ENCODE measurements around the gene CCSER2. TPM values are rescaled to one million over a fixed set of nuclear protein-coding genes. Genes with fewer than 3 reads are reported as not detected.

CCSER2 gene
- total RNA-seq, 1 donor from 2014 or later, result 66.1 TPM

- no peak overlapping the region for H3K4me3 ChIP-seq
- ATAC-seq, result no peak
- peaks cover 1% of the 10 kb centered on the region for H3K36me3 ChIP-seq
- H3K27ac ChIP-seq, result no peak overlapping the region
- H3K27me3 ChIP-seq (ENCODE audit: low read depth), result no peaks in the 10 kb centered on the region
- H3K4me1 ChIP-seq, result peaks cover 49% of the 10 kb centered on the region
- H3K9me3 ChIP-seq, result no peaks in the 10 kb centered on the region
- no peak for DNase-seq
- intact Hi-C loops (cut with DNase I), result no loop called here
- no peak for TF ChIP-seq CTCF (IDR thresholded peaks at IDR 0.05)
Observed at GRCh38 chr10:84366041-84366440, 37.7 kb downstream of the CCSER2 start.

GRCh38 chr10:84367256-84367655 is 38.9 kb downstream of the CCSER2 start:
- ATAC-seq (no peak), DNase-seq (no peak)
- no peaks in the 10 kb centered on the region for H3K27me3 ChIP-seq (ENCODE audit: low read depth)
- intact Hi-C loops (cut with DNase I), result no loop called here
- H3K36me3 ChIP-seq, result peaks cover 14% of the 10 kb centered on the region
- peaks cover 39% of the 10 kb centered on the region for H3K4me1 ChIP-seq
- H3K4me3 ChIP-seq, result no peak overlapping the region
- no peak overlapping the region for H3K27ac ChIP-seq
- H3K9me3 ChIP-seq, result no peaks in the 10 kb centered on the region
- TF ChIP-seq CTCF (IDR thresholded peaks at IDR 0.05), result no peak

GRCh38 chr10:84368828-84369227 is 40.4 kb downstream of the CCSER2 start:
- intact Hi-C loops (cut with DNase I), result no loop called here
- Histone ChIP-seq H3K27ac (no peak overlapping the region), H3K36me3 (peaks cover 18% of the 10 kb centered on the region), H3K4me1 (peaks cover 35% of the 10 kb centered on the region), H3K4me3 (no peak overlapping the region), H3K27me3 (ENCODE audit: low read depth) (no peaks in the 10 kb centered on the region), H3K9me3 (no peaks in the 10 kb centered on the region)
- no peak for DNase-seq
- TF ChIP-seq CTCF (IDR thresholded peaks at IDR 0.05), result no peak
- no peak for ATAC-seq

- Histone ChIP-seq H3K27ac (no peak overlapping the region), H3K9me3 (no peaks in the 10 kb centered on the region), H3K4me3 (no peak overlapping the region), H3K36me3 (peaks cover 28% of the 10 kb centered on the region), H3K4me1 (peaks cover 32% of the 10 kb centered on the region), H3K27me3 (ENCODE audit: low read depth) (no peaks in the 10 kb centered on the region)
- TF ChIP-seq CTCF (IDR thresholded peaks at IDR 0.05), result no peak
- DNase-seq, result no peak
- ATAC-seq, result no peak
- intact Hi-C loops (cut with DNase I), result loop anchor here (10.0 kb wide), 2 partner anchors 105 to 165 kb away; no protein-coding TSS in a partner anchor
Observed at GRCh38 chr10:84370283-84370682, 41.9 kb downstream of the CCSER2 start.

- ATAC-seq (no peak), DNase-seq (no peak)
- intact Hi-C loops (cut with DNase I), result loop anchor here (10.0 kb wide), 2 partner anchors 107 to 163 kb away; no protein-coding TSS in a partner anchor
- no peak overlapping the region for H3K27ac ChIP-seq
- peaks cover 28% of the 10 kb centered on the region for H3K36me3 ChIP-seq
- H3K4me1 ChIP-seq, result peaks cover 20% of the 10 kb centered on the region
- H3K27me3 ChIP-seq (ENCODE audit: low read depth), result no peaks in the 10 kb centered on the region
- TF ChIP-seq CTCF (IDR thresholded peaks at IDR 0.05), result no peak
- no peaks in the 10 kb centered on the region for H3K9me3 ChIP-seq
- no peak overlapping the region for H3K4me3 ChIP-seq
Observed at GRCh38 chr10:84371944-84372343, 43.6 kb downstream of the CCSER2 start.

GRCh38 chr10:84373000-84373399 is 44.6 kb downstream of the CCSER2 start:
- Histone ChIP-seq H3K27ac (no peak overlapping the region), H3K4me1 (peaks cover 15% of the 10 kb centered on the region), H3K36me3 (peaks cover 28% of the 10 kb centered on the region), H3K27me3 (ENCODE audit: low read depth) (no peaks in the 10 kb centered on the region), H3K4me3 (no peak overlapping the region), H3K9me3 (no peaks in the 10 kb centered on the region)
- DNase-seq (no peak), ATAC-seq (no peak)
- TF ChIP-seq CTCF (IDR thresholded peaks at IDR 0.05), result no peak
- intact Hi-C loops (cut with DNase I), result loop anchor here (10.0 kb wide), 2 partner anchors 108 to 162 kb away; no protein-coding TSS in a partner anchor
